Stimulated activated naive CD8-positive, alpha-beta T cell treated with anti-CD3 and anti-CD28 coated beads, Interleukin-15, Interleukin-2, amounts not matched to agents 100 ng/mL and 50 ng/mL, for 24 hours (primary cell): Measurements from ENCODE around the gene NEU1.

ENCODE experiments used
- H3K27ac Mint-ChIP-seq: one replicate; pipeline ENCODE4 v1.8.0; 2021; ENCODE audit warnings: mild to moderate bottlenecking, mixed read lengths
- H3K27me3 Mint-ChIP-seq: one replicate; pipeline ENCODE4 v1.8.0; 2021; ENCODE audit warnings: mixed read lengths
- H3K36me3 Mint-ChIP-seq: one replicate; pipeline ENCODE4 v1.8.0; 2021; ENCODE audit warnings: low read depth, mixed read lengths
- H3K4me1 Mint-ChIP-seq: one replicate; pipeline ENCODE4 v1.8.0; 2021; ENCODE audit warnings: low read depth, mixed read lengths
- H3K4me3 Mint-ChIP-seq: one replicate; pipeline ENCODE4 v1.8.0; 2021; ENCODE audit warnings: mild to moderate bottlenecking, mixed read lengths
- H3K9me3 Mint-ChIP-seq: one replicate; pipeline ENCODE4 v1.8.0; 2021; ENCODE audit warnings: mixed read lengths

Gene NEU1

GRCh38 chr6:31883676-31884075, 21.1 kb upstream of the NEU1 start:
- H3K27ac Mint-ChIP-seq: no peak overlapping the region
- H3K9me3 Mint-ChIP-seq: no peaks in the 10 kb centered on the region
- H3K27me3 Mint-ChIP-seq: no peaks in the 10 kb centered on the region
- no peaks in the 10 kb centered on the region for H3K4me1 Mint-ChIP-seq
- H3K4me3 Mint-ChIP-seq: no peak overlapping the region
- peaks cover 52% of the 10 kb centered on the region for H3K36me3 Mint-ChIP-seq

- no peak overlapping the region for H3K4me3 Mint-ChIP-seq
- no peaks in the 10 kb centered on the region for H3K9me3 Mint-ChIP-seq
- no peak overlapping the region for H3K27ac Mint-ChIP-seq
- no peaks in the 10 kb centered on the region for H3K4me1 Mint-ChIP-seq
- no peaks in the 10 kb centered on the region for H3K27me3 Mint-ChIP-seq
- peaks cover 47% of the 10 kb centered on the region for H3K36me3 Mint-ChIP-seq
Measured at GRCh38 chr6:31882344-31882743, 19.7 kb upstream of the NEU1 start.

GRCh38 chr6:31881136-31881859, 18.7 kb upstream of the NEU1 start:
- Mint-ChIP-seq H3K4me3 (no peak overlapping the region), H3K9me3 (no peaks in the 10 kb centered on the region), H3K4me1 (no peaks in the 10 kb centered on the region), H3K27ac (no peak overlapping the region), H3K27me3 (no peaks in the 10 kb centered on the region), H3K36me3 (peaks cover 43% of the 10 kb centered on the region)

GRCh38 chr6:31880616-31881015, 18.0 kb upstream of the NEU1 start:
- H3K4me3 Mint-ChIP-seq: no peak overlapping the region
- no peaks in the 10 kb centered on the region for H3K27me3 Mint-ChIP-seq
- peaks cover 37% of the 10 kb centered on the region for H3K36me3 Mint-ChIP-seq
- no peaks in the 10 kb centered on the region for H3K4me1 Mint-ChIP-seq
- no peaks in the 10 kb centered on the region for H3K9me3 Mint-ChIP-seq
- no peak overlapping the region for H3K27ac Mint-ChIP-seq

GRCh38 chr6:31879901-31880300, 17.3 kb upstream of the NEU1 start:
- Mint-ChIP-seq H3K27ac (no peak overlapping the region), H3K4me1 (no peaks in the 10 kb centered on the region), H3K9me3 (no peaks in the 10 kb centered on the region), H3K4me3 (no peak overlapping the region), H3K36me3 (peaks cover 30% of the 10 kb centered on the region), H3K27me3 (no peaks in the 10 kb centered on the region)

- no peaks in the 10 kb centered on the region for H3K4me1 Mint-ChIP-seq
- H3K27ac Mint-ChIP-seq: no peak overlapping the region
- peaks cover 27% of the 10 kb centered on the region for H3K36me3 Mint-ChIP-seq
- H3K27me3 Mint-ChIP-seq: no peaks in the 10 kb centered on the region
- no peak overlapping the region for H3K4me3 Mint-ChIP-seq
- H3K9me3 Mint-ChIP-seq: no peaks in the 10 kb centered on the region
Measured at GRCh38 chr6:31879143-31879542, 16.5 kb upstream of the NEU1 start.

GRCh38 chr6:31878726-31879125, 16.1 kb upstream of the NEU1 start, which contains the start of gene SLC44A4:
TSS of gene SLC44A4 (minus strand) at chr6:31878997. CDS start at chr6:31878980, 17 bp downstream.
- Mint-ChIP-seq H3K4me1 (no peaks in the 10 kb centered on the region), H3K36me3 (peaks cover 27% of the 10 kb centered on the region), H3K27ac (no peak within 1 kb of the TSS), H3K27me3 (no peaks in the 10 kb centered on the region), H3K4me3 (no peak within 1 kb of the TSS), H3K9me3 (no peaks in the 10 kb centered on the region)

- H3K4me3 Mint-ChIP-seq: no peak overlapping the region
- H3K27me3 Mint-ChIP-seq: no peaks in the 10 kb centered on the region
- no peak overlapping the region for H3K27ac Mint-ChIP-seq
- no peaks in the 10 kb centered on the region for H3K9me3 Mint-ChIP-seq
- peaks cover 24% of the 10 kb centered on the region for H3K36me3 Mint-ChIP-seq
- H3K4me1 Mint-ChIP-seq: no peaks in the 10 kb centered on the region
Measured at GRCh38 chr6:31878222-31878621, 15.6 kb upstream of the NEU1 start.

GRCh38 chr6:31877651-31878161, 15.1 kb upstream of the NEU1 start:
- Mint-ChIP-seq H3K27me3 (no peaks in the 10 kb centered on the region), H3K36me3 (peaks cover 21% of the 10 kb centered on the region), H3K27ac (no peak overlapping the region), H3K4me1 (no peaks in the 10 kb centered on the region), H3K4me3 (no peak overlapping the region), H3K9me3 (no peaks in the 10 kb centered on the region)

- Mint-ChIP-seq H3K4me3 (no peak overlapping the region), H3K27ac (no peak overlapping the region), H3K27me3 (no peaks in the 10 kb centered on the region), H3K9me3 (no peaks in the 10 kb centered on the region), H3K4me1 (no peaks in the 10 kb centered on the region), H3K36me3 (peaks cover 16% of the 10 kb centered on the region)
Measured at GRCh38 chr6:31877125-31877650, 14.6 kb upstream of the NEU1 start.

- Mint-ChIP-seq H3K9me3 (no peaks in the 10 kb centered on the region), H3K4me3 (no peak overlapping the region), H3K36me3 (peaks cover 11% of the 10 kb centered on the region), H3K27me3 (no peaks in the 10 kb centered on the region), H3K4me1 (no peaks in the 10 kb centered on the region), H3K27ac (no peak overlapping the region)
Measured at GRCh38 chr6:31876357-31876756, 13.7 kb upstream of the NEU1 start.

- Mint-ChIP-seq H3K27me3 (no peaks in the 10 kb centered on the region), H3K9me3 (no peaks in the 10 kb centered on the region), H3K36me3 (peaks cover 6% of the 10 kb centered on the region), H3K4me3 (no peak overlapping the region), H3K4me1 (peaks cover 3% of the 10 kb centered on the region), H3K27ac (no peak overlapping the region)
Measured at GRCh38 chr6:31875877-31876276, 13.3 kb upstream of the NEU1 start.

GRCh38 chr6:31874836-31875572, 12.4 kb upstream of the NEU1 start:
- H3K27ac Mint-ChIP-seq: peak overlapping the region; percentile 26
- no peaks in the 10 kb centered on the region for H3K27me3 Mint-ChIP-seq
- H3K4me1 Mint-ChIP-seq: peaks cover 3% of the 10 kb centered on the region
- H3K4me3 Mint-ChIP-seq: no peak overlapping the region
- H3K36me3 Mint-ChIP-seq: no peaks in the 10 kb centered on the region
- no peaks in the 10 kb centered on the region for H3K9me3 Mint-ChIP-seq

GRCh38 chr6:31874084-31874670, 11.6 kb upstream of the NEU1 start:
- no peaks in the 10 kb centered on the region for H3K36me3 Mint-ChIP-seq
- H3K4me3 Mint-ChIP-seq: no peak overlapping the region
- no peaks in the 10 kb centered on the region for H3K9me3 Mint-ChIP-seq
- H3K27ac Mint-ChIP-seq: no peak overlapping the region
- H3K27me3 Mint-ChIP-seq: no peaks in the 10 kb centered on the region
- H3K4me1 Mint-ChIP-seq: peaks cover 3% of the 10 kb centered on the region

- no peak overlapping the region for H3K4me3 Mint-ChIP-seq
- no peaks in the 10 kb centered on the region for H3K27me3 Mint-ChIP-seq
- H3K36me3 Mint-ChIP-seq: no peaks in the 10 kb centered on the region
- no peak overlapping the region for H3K27ac Mint-ChIP-seq
- no peaks in the 10 kb centered on the region for H3K9me3 Mint-ChIP-seq
- H3K4me1 Mint-ChIP-seq: peaks cover 3% of the 10 kb centered on the region
Measured at GRCh38 chr6:31871046-31871659, 8.5 kb upstream of the NEU1 start.
